ENCODE results near the gene NEK7.

DNA sequence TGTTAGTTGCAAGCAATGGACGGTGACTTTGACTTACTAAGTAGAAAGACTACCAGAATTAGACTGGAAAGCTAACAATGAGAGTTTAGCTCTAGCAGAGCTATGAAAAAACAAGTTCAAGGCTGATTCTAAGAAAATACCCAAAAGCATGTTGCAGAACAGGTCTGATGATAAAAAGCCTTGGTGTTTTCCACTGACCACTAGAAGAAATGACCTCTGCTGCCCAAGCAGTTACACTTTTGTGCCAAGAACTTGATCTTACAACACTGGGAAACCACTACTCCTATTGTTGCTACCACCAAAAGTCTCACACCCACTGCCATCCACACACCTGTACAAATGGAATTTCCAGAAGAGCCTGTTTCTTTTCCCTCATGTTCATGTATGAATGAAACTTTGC lies 21.4 kb upstream of the NEK7 start:
- TF ChIP-seq CTCF (IDR thresholded peaks at IDR 0.05) (no peak), EZH2 (IDR thresholded peaks at IDR 0.05) (no peak)
